Right lobe of liver (tissue), 4 donors: ENCODE data around the gene MNX1.

Experiments
- POLR2A ChIP-seq: fragments of 450-650 bp; IDR thresholded peaks from one replicate; pipeline ENCODE4 v1.6.1; 2017; ENCODE audit warnings: antibody characterized with exemption, mild to moderate bottlenecking
- TF ChIP-seq, protein P1 (sequence below), 4 donors: fragments of 200-600 bp in 3 of 4; fragments of 450-650 bp in 1 of 4; IDR thresholded peaks; one replicate each; pipeline versions ENCODE4 v1.5.1 to v1.8.0; 2016 to 2022; ENCODE audit warnings: antibody characterized with exemption in 4 of 4, mild to moderate bottlenecking in 2 of 4
- donor health status: DM: no; HTN: no; CAD: no.
- donor health status: DM: no; HTN: no; CAD: no.
- donor health status: DM: no; HTN: yes; CAD: no.

DNA sequence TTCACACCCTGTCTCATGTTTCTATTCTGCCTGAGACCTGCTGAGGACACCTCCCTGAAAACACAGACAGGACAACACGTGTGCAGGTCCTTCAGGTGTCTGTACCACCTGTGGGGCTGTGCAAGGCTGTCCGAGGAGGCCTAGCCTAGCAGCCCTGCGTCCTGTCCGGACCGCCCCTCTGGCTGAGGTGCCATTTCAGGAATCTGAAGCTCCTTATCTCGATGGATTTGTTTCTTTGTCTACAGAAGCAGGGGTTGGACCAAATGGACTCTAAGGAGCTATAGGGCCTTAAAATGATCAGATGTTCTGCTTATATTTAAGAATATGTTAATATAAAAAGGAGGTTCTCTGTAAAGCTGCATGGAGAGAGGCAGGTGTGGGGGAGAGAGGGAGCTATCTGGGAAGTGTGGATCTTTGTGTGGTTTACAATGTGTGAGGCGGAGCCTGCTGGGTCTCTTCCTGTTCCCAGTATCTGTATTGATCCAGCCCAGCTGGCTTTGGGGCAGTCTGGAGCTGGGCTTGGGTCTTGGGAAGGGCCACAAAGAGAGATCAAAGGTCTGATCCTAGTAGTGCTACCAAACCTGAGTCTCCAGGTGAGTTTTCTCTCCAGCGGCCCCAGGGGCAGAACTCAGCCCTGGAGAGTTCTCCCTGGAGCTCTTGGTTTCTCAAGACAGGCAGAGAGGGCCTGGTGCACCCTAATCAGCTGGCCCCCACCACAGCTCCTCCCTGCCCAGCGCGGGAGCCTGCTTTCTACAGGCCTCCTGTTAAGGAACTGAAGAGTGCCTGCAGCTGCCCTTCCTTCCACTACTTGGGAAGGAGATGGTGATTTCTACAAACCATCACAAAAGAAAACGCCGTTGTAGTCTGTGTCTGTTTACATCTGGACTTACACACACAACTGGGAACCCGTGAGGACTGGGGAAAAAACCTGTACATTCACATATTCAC, 3.4 kb upstream of the MNX1 start:
- TF ChIP-seq, protein P1, sequence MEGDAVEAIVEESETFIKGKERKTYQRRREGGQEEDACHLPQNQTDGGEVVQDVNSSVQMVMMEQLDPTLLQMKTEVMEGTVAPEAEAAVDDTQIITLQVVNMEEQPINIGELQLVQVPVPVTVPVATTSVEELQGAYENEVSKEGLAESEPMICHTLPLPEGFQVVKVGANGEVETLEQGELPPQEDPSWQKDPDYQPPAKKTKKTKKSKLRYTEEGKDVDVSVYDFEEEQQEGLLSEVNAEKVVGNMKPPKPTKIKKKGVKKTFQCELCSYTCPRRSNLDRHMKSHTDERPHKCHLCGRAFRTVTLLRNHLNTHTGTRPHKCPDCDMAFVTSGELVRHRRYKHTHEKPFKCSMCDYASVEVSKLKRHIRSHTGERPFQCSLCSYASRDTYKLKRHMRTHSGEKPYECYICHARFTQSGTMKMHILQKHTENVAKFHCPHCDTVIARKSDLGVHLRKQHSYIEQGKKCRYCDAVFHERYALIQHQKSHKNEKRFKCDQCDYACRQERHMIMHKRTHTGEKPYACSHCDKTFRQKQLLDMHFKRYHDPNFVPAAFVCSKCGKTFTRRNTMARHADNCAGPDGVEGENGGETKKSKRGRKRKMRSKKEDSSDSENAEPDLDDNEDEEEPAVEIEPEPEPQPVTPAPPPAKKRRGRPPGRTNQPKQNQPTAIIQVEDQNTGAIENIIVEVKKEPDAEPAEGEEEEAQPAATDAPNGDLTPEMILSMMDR (IDR thresholded peaks at IDR 0.05), result no peak
- TF ChIP-seq POLR2A, result no peak
